ENCODE results near the gene CHAD.
"Not testable (repeated sequence)": the region's sequence is repeated elsewhere in the genome, so short reads cannot be mapped to it uniquely, and the experiment has no call there.

The CHAD gene

DNA sequence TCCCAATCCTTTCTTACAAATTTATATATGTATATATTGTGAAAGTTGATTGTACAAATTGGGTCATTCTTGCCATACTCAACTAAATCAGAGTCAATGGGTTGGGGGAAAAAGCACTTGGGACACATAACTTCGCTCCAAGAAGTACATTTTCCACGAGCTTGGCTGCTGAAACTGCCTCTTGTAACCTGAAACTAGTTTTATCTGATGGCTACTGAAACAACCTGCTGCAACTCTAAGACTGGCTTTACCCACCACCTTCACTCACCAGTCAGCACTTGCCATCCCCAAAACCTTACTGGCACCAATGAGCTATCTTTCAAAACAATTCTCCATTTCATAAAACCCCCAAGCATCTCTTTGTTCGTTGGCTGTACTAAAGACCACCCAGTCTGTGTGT, 25.1 kb upstream of the CHAD start:
- no peak for DNase-seq (ENCODE audit: low read depth in 3 of 3)

DNA sequence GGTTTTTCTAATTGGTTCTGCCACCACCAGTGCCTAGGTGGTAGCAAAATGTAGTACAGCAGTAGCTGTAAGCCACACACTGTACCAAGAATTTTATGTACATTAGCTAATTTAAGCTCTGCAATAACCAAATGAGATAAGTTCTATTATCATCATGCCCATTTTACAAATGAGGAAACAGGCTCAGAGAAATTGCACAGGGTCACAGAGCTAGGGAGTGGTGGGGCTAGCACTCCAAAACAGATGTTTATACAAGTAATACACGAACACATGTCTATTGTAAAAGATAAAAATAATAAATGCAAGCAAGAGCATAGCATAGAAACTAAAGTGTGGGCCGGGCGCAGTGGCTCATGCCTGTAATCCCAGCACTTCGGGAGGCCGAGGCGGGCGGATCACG, 23.5 kb upstream of the CHAD start:
- DNase-seq (ENCODE audit: low read depth in 3 of 3), result no peak

DNA sequence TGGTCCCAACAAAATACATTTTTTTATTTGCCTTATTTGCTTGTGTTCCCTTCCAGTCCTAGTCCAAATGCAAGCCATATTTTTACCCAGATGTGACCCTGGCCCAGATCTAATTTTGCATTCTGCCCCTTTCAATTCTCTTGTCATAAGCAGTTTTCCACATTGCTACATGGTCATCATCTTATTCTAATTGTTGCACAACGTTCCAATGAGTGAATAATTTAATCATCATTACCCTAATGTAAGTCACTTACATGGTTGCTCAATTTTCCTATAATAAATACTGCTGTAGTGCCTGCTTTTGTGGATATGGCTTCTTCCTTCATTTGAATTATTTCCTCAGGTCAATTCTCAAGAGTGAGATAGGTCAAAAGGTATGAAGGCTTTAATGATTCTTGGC, 22.8 kb upstream of the CHAD start:
- DNase-seq (ENCODE audit: low read depth in 3 of 3), result no peak

DNA sequence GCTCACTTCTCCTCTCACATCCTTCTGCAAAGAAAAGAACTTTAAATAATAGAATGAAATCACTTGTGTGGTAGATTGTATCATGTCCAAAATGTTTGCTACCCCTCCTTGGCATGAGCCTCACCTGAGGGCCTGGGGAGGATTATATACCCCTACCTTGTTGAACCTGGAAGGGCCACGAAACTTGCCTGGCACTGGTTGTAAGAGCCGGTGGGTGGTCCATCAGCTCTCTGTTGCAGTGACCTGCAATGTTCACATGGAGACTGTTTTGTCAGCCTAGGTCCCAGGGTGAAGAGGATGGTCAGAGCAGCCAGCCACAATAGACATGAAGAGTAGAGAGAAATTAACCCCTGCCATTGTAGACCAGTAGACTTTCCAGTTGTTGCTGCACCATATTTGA, 20.2 kb upstream of the CHAD start:
- DNase-seq (ENCODE audit: low read depth in 3 of 3), result no peak

DNA sequence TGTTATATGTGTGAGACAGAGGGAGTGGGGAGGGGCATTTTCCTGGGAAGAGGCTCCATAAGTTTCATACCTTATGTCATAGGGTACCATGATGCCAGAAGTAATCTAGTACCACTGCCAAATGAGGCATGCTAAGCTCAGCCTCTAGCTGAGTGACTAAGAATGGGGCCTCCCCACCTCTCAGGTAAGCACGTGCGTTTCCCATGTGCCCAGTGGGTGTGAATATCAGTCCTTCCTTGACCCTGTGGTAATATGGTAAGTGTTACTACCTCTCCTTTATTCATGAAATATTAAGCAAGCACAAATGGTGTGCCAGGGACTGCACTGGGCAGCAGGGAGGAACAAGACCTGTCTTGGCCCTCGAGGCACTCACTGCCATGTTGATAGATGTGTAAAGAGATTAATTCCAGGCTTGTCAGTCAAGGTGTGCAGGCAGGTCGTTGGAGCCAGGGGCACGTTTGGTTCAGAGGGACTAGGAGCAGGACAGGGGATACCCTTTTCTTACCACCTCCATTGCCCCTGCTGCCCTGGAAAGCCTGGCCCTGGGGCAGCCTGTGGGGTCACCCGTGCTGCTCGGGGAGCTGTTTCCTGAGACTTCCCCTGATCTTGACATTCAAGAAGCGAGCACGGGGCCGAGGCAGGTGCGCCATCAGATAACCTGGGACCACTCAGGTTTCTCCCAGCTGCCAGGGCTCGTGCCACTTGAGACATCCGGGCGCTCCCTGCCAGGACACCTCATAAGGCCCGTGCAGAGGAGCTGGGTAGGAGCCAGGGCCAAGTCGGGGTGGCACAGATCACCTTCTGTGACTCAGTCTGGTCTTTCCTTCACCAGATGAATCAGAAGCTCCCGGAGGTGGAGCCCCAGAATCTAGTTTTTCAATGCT, 18.8 kb upstream of the CHAD start:
- DNase-seq (ENCODE audit: low read depth in 3 of 3), result no peak

DNA sequence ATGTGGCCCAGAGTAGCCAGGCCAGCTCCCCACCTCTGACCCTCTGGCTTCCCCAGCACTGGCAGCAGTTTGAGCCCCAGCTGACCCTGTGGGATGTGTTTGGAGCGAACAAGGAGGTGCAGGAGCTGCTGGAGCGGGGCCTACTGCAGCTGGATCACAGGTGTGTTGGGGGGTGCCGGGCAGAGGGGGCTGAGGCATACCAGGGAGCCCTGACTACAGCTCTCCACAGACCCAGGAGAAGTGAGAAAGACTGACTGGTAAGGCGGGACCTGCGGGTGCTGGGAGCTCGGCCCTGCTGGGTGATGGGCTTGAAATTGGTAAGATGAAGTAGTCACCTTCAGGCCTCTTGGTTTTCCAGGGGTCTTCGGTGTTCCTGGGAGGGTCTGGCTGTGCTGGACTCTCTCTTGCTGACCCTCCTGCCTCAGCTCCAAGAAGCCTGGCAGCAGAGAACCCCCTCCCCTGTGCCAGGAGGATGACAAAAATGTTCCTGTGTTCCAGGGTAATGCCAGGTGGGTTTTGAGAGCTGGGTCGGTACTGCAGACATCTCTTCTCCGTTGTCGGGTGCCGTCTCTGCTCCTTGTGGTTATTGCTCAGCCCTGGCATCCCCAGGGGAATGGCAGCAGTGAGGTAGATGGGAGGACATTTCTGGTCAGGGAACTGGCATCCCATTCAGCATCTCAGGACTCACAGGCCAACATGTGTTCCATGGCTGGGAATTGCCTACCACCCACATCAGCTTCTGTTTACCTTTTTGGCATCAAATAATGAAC, 15.9 kb upstream of the CHAD start:
- DNase-seq (ENCODE audit: low read depth in 3 of 3), result no peak

DNA sequence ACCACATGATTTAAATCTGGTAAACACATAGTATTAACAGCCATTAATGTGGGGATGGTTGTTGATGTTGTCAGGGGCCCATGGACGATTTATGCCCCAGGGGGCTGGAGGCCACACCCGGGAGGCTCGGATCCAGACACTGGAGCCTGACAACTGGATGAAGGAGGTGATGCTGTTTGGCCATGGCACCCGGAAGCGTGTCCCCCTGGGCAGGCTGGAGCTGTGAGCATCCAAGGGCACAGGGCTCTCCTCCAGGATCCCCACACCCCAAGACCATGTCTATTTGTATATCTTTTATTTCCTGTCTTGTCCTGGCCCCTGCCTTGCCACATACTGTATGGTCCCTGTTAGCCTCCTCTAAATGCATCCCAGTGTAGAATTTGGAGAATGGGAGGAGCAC, 14.6 kb upstream of the CHAD start:
- no peak for DNase-seq (ENCODE audit: low read depth in 3 of 3)

DNA sequence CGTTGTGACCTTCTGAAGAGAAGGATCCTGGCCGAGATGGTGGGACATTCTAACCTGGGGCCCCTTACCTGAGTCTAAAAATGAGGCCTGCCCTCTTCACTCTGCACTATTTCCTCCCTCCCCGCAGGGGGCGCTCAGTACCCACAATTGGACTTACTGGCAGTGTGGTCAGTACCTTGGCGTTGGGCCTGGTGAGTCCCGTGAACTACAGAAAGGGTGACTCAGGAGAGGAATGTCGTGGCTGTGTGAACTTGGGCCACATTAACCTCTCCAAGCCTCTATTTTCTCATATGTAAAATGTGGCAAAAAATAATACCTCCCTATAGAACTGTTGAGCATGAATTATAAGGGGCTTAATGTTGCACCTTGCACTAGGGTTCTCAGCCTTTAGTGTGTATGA, 13.8 kb upstream of the CHAD start:
- DNase-seq (ENCODE audit: low read depth in 3 of 3), result peak; percentile 57 to 71 (median 66)

DNA sequence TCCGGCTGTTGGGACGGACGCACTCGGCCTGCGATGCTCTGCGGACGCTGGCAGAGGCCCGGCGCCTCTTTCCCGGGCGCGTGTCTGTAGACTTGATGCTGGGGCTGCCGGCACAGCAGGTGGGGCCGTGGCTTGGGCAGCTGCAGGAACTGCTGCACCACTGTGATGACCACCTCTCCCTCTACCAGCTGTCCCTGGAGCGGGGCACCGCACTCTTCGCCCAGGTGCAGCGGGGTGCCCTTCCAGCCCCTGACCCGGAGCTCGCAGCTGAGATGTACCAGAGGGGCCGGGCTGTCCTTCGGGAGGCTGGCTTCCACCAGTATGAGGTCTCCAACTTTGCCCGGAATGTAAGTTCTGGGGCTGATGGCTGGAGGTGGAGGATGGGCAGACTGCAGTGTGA, 13.4 kb upstream of the CHAD start:
- DNase-seq (ENCODE audit: low read depth in 3 of 3), result no peak

DNA sequence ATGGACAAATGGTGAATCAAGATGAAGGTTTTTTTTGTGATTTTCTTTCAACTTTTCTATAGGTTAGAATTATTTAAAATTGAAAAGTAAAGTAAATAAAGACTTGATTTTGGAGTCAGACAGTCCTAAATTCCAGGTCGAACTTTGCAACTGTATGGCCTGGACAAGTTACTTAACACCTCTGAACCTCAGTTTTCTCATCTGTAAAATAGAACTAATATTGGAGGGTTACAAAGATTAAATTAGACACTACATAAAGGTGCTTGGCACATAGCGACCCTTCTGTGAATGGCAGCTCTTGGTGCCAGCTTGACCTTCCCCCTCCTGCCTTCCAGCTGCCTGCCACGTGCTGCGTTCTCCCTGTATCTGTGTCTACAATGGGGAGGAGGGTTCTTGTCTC, 13.0 kb upstream of the CHAD start:
- DNase-seq (ENCODE audit: low read depth in 3 of 3), result no peak

DNA sequence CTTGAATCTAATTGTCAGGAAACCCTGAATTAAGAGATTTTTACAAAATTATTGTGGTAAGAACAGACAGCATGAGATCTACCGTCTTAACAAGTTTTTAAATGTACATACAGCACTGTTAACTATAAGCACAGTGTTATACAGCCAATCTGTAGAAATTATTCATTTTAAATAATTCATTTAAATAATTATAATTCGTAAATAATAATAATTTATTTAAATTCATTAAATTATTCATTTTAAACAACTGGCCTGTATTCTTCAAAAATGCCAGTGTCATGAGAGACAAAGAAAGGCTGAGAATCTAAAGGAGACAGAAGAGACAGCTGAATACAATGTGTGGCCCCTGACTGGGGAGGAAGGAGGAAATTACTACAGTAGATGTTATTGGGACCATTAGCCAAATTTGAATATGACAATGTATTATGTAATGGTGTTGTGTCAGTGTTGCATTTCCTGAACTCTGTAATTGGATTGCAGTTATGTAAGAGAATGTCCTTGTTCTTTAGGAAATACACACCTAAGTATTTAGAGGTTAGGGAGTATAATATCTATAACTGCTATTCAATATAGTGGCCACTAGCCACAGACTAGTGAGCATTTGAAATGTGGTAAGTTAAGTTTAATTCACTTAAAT, 12.3 kb upstream of the CHAD start:
- DNase-seq (ENCODE audit: low read depth in 3 of 3), result no peak

DNA sequence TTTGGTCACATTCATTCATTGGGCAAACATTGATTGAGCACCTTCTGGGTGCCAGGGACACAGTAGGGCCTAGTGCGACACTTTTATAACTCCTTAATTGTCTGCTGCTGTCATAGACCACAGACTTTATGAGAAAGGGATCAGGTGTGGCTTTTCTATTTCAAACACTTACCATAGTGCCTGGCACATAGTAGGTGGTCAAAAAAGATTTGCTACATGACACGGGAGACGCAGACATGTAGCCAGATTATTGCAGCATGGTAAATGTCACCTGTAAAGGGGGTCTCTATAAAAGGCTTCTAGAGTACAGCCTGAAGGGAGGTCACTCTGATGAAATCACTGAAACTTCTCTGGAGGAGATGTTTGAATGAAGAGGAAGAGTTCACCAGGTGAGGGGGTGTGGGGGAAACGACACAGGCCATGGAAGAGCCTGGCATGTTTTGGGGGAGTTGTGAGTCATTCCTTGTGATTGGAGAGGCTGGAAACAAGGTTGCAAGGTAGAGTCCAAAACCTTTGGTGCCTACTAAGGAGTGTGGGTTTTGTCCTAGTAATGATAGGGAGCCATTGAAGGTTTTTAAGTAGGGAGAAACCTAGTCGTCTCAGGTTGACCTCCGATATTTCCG, 11.6 kb upstream of the CHAD start:
- DNase-seq (ENCODE audit: low read depth in 3 of 3), result no peak

DNA sequence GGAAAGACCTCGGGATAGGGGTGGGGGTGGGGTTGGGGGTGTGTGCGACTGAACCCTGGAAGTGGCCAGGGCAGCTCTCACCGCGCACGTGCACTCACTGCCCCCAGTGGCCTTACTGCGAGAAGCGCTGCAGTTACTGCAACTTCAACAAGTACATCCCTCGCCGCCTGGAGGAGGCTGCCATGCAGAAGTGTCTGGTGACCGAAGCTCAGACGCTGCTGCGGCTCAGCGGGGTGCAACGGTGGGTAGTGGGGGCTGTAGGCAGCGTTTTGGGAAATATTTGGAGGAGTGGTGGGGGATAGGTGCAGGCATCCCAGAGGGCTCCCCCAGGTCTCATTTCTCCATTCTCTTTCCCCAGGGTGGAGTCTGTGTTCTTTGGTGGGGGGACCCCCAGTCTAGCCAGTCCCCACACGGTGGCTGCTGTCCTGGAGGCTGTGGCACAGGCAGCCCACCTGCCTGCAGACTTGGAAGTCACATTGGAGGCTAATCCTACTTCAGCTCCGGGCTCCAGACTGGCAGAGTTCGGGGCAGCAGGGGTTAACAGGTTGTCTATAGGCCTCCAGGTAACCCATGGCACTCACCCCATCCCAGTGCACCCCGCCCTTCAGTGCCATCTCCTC, 11.0 kb upstream of the CHAD start:
- peak; percentile 30 to 58 (median 53) for DNase-seq (ENCODE audit: low read depth in 3 of 3)

DNA sequence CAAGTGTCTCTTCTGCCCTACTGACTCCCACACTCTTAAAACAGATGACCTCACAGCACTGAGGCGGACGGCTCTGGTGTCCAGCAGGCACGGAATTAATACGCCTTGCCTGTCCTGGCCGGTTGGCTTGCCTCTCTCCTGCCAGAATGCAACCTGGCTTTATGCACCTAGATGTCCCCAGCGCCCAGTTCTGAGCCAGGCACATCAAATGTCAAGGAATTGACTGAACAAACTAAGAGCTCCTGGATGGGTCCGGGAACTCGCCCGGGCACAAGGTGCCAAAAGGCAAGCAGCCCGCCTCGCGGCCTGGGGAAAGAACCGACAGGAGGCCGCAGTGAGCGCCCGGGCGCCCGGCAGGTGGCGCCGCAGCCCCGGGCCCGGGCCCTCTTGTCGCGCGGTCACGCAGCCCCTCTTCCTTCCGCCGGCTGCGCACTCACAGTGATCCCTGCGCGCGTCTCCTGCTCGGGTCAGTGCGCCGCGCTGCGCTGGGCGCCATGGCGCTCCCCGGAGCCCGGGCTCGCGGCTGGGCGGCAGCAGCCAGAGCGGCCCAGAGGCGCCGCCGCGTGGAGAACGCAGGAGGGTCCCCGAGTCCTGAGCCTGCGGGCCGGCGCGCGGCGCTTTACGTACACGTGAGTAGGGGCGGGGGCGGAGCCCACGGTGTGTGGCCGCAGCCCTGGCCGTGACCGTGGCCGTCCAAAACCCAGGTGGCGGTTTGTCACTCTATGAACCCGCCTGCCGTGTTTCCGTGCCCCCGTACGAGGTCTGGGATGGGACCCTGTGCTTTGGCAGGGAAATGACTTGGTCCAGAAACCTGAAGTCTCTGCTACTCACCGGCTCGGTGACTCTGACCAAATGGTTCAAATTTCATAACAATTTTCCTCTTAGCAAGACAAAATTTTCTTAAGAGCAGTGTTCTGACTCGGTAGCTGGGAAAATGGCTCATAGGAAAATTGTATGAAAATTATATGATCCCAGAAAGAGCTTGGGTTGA, 10.0 kb upstream of the CHAD start, which contains the start of gene RSAD1:
TSS of gene RSAD1 (plus strand) at position 470 of the 991 bp plus-strand sequence. CDS start at position 495, 25 bp downstream.
- DNase-seq (ENCODE audit: low read depth in 3 of 3), result peak; percentile 70 to 79 (median 77)

DNA sequence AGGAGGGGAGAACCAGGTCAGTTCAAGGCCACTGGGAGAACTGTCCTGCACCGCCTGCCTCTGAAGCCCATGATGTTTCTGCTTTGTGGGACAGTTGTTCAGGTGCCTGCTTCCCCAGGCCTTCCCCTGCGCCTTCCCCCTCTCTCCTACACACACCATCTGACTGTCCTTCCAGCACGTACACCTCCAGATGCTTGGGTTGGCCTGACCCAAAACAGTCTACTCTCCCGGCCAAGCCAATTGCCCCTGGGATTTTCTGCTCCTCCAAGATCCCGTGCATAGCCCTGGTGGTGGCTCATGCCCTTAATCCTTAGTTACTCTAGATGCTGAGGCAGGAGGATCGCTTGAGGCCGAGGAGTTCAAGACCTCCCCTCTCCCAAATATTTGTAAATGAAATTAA, 9.3 kb upstream of the CHAD start:
- no peak for DNase-seq (ENCODE audit: low read depth in 3 of 3)

DNA sequence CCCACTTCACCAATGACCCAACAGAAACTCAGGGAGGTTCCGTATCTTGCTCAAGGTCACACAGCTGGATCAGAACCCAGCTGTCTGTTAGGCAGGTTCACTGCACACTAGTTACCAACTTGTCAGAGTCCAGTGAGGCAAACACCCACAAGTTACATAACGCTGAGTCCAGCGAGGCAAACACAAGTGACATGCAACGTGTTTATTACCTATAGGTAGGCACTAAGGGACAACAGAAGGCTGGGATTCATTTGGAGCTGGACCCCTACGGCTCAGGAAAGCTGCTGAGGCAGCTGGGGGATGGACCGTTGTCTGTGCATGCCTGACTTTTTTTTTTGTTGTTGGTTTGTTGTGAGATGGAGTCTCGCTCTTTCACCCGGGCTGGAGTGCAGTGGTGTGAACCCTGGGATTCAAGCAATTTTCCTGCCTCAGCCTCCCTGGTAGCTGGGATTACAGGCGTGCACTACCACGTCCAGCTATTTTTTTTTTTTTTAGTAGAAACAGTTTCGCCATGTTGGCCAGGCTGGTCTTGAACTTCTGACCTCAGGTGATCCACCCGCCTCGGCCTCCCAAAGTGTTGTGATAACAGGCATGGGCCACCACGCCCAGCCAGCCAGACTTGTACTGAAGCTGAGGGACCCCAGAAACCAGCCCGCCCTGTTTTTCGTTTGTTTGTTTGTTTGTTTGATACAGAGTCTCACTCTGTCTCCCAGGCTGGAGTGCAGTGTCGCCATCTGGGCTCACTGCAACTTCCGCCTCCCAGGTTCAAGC, 8.1 kb upstream of the CHAD start:
- no peak for DNase-seq (ENCODE audit: low read depth in 3 of 3)

DNA sequence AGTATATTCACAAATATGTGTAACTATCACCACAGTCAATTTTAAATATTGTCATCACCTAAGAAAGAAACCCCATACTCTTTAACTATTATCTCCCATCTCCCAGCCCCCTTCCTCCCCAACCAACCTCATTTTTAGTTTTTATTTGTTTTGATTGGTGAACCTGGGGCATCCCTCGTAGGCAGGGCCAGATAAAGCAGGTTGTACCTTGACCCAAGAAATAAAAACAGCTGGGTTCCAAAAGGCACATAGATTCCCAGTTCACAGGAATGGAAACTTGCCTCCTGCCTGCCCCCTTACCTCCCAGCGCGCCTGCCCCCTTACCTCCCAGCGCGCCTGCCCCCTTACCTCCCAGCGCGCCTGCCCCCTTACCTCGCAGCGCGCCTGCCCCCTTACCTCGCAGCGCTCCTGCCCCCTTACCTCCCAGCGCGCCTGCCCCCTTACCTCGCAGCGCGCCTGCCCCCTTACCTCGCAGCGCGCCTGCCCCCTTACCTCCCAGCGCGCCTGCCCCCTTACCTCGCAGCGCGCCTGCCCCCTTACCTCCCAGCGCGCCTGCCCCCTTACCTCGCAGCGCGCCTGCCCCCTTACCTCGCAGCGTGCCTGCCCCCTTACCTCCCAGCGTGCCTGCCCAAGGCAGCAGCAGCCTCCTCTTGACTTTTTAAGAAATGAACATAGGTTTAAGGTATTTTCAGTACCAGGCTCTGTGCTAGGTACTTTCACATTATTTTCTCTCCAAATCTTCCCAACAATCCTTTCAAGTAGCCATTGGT, 7.3 kb upstream of the CHAD start:
- not testable (repeated sequence) for DNase-seq (ENCODE audit: low read depth in 3 of 3)

DNA sequence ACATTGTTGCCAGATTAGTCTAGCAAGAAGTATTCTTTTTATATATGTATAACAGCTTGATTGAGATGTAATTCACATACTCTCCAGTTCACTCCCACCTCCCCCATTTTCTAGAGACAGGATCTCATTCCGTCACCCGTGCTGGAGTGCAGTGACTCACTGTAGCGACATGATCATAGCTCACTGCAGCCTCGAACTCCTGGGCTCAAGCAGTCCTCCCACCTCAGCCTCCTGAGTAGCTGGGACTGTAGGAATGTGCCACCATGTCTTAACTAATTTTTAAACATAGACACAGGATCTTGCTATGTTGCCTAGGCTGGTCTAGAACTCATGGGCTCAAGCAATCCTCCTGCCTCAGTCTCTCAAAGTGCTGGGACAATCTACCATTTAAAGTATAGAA, 6.7 kb upstream of the CHAD start:
- no peak for DNase-seq (ENCODE audit: low read depth in 3 of 3)

DNA sequence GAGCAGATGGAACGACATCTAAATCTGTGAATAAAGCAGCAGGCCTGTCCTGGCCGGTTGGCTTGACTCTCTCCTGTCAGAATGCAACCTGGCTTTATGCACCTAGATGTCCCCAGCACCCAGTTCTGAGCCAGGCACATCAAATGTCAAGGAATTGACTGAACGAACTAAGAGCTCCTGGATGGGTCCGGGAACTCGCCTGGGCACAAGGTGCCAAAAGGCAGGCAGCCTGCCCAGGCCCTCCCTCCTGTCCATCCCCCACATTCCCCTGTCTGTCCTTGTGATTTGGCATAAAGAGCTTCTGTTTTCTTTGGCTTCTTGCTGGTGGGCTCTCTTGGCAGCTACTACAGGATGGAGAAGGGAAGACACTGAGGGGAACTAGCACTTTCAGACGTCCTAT, 5.8 kb upstream of the CHAD start:
- no peak for DNase-seq (ENCODE audit: low read depth in 3 of 3)

Data from stimulated activated CD4-positive, alpha-beta T cell treated with anti-CD3 and anti-CD28 coated beads, TNF-alpha, amount 100 ng/mL, for 48 hours (primary cell).